Activated CD8-positive, alpha-beta memory T cell treated with anti-CD3 and anti-CD28 coated beads, Interleukin-2, amount 10 ng/mL, durations not matched to agents 7 days and 5 days (primary cell): Measurements from ENCODE around the gene PIK3CB. TPM values are rescaled to one million over a fixed set of nuclear protein-coding genes. Genes with fewer than 3 reads are reported as not detected.
A peak's percentile ranks its signal among the peaks of the same experiment; 100 is the strongest.
"Not testable (repeated sequence)": the region's sequence is repeated elsewhere in the genome, so short reads cannot be mapped to it uniquely, and the experiment has no call there.

Experiments
- ATAC-seq: fragments of 150-1000 bp; cut with Tn5 transposase; one replicate; pipeline ENCODE4 v1.10.0; 2021; ENCODE audit warnings: moderate library complexity
- CTCF ChIA-PET: fragments of 350-600 bp; sonication (Branson Sonifier 250); formaldehyde crosslinking; loops from one replicate; lab custom pipeline; 2021; ENCODE audit warnings: antibody characterized with exemption; lab: Charles Lee
- DNase-seq: peaks from one replicate; pipeline ENCODE4 v3.0.0-alpha.2; 2020
- H3K27ac Mint-ChIP-seq: one replicate; pipeline ENCODE4 v1.8.0; 2021; ENCODE audit warnings: mild to moderate bottlenecking, mixed read lengths
- H3K27me3 Mint-ChIP-seq: one replicate; pipeline ENCODE4 v1.8.0; 2021; ENCODE audit warnings: mixed read lengths
- H3K36me3 Mint-ChIP-seq: one replicate; pipeline ENCODE4 v1.8.0; 2021; ENCODE audit warnings: mild to moderate bottlenecking, mixed read lengths
- H3K4me1 Mint-ChIP-seq: one replicate; pipeline ENCODE4 v1.8.0; 2021; ENCODE audit warnings: mixed read lengths
- H3K4me3 Mint-ChIP-seq: one replicate; pipeline ENCODE4 v1.8.0; 2021; ENCODE audit warnings: mild to moderate bottlenecking, moderate library complexity, mixed read lengths
- H3K9me3 Mint-ChIP-seq: one replicate; pipeline ENCODE4 v1.8.0; 2022; ENCODE audit warnings: low read depth, mixed read lengths
- total RNA-seq, 2 experiments: library from RNA; stranded (reverse); gene quantifications; one replicate each; pipeline ENCODE4 v1.2.3, GENCODE V29; 2021

PIK3CB gene
- total RNA-seq, 2 experiments from 2014 or later = 7.1 to 8.4 TPM

DNA sequence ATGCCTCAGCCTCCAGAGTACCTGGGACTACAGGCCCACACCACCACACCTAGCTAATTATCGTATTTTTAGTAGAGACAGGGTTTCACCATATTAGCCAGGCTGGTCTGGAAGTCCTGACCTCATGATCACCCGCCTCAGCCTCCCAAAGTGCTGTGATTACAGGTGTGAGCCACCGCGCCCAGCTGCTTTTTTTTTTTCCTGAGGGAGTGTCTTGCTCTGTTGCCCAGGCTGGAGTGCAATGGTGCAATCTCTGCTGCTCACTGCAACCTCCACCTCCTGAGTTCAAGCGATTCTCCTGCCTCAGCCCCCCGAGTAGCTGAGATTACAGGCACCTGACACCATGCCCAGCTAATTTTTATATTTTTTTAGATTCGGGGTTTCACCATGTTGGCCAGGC, 3.7 kb upstream of the PIK3CB start:
- DNase-seq = not testable (repeated sequence)

DNA sequence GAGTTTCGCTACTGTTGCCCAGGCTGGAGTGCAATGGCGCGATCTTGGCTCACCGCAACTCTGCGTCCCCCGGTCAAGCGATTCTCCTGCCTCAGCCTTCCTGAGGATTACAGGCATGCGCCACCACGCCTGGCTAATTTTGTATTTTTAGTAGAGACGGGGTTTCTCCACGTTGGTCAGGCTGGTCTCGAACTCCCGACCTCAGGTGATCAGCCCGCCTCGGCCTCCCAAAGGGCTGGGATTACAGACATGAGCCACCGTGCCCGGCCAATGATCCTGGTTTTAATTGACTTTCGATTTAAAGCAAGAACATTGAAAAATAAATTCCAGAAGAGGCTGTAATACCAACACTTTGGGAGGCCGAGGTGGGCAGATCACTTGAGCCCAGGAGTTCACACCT, 1.1 kb upstream of the PIK3CB start:
- H3K27ac Mint-ChIP-seq, H3K27me3 Mint-ChIP-seq, H3K4me3 Mint-ChIP-seq, ATAC-seq, H3K9me3 Mint-ChIP-seq, H3K36me3 Mint-ChIP-seq, DNase-seq: not testable (repeated sequence)
- peaks cover 20% of the 10 kb centered on the region for H3K4me1 Mint-ChIP-seq
- CTCF ChIA-PET = interaction anchor here (1.2 to 2.4 kb wide), 4 partner anchors 12 to 83 kb away, joined by 3 to 9 read pairs (median 4); no protein-coding TSS in a partner anchor

More for the DNA sequence above, 3.7 kb upstream of the PIK3CB start:
- H3K4me3 Mint-ChIP-seq, CTCF ChIA-PET, H3K9me3 Mint-ChIP-seq, H3K27ac Mint-ChIP-seq, H3K27me3 Mint-ChIP-seq, ATAC-seq, H3K36me3 Mint-ChIP-seq: not testable (repeated sequence)
- peaks cover 12% of the 10 kb centered on the region for H3K4me1 Mint-ChIP-seq

DNA sequence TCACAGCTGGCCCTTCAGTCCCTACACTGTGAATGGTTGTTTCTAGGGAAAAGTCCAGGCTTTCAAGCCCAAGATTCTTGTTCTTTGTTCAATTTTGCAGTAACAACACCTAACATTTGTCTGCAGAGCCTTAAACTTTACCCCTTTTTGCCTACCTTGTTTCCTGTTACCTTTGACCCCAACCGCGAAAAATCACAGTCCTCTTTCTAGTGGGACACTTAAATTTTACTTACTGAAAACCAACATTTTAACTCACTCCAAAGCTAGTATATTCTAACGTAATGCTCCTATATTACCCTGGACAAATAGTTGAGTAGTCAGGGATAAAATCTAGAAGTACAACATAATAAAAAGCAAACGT, 649 bp upstream of the PIK3CB start:
- H3K9me3 Mint-ChIP-seq = no peaks in the 10 kb centered on the region
- H3K27me3 Mint-ChIP-seq = peaks cover 2% of the 10 kb centered on the region
- H3K36me3 Mint-ChIP-seq = peaks cover 7% of the 10 kb centered on the region
- CTCF ChIA-PET = interaction anchor here (1.2 to 2.4 kb wide), 4 partner anchors 11 to 84 kb away, joined by 3 to 9 read pairs (median 4); no protein-coding TSS in a partner anchor
- DNase-seq = no peak
- H3K4me3 Mint-ChIP-seq = peak overlapping the region; percentile 83
- peak overlapping the region; percentile 87 for H3K27ac Mint-ChIP-seq
- no peak for ATAC-seq
- H3K4me1 Mint-ChIP-seq = peaks cover 20% of the 10 kb centered on the region

DNA sequence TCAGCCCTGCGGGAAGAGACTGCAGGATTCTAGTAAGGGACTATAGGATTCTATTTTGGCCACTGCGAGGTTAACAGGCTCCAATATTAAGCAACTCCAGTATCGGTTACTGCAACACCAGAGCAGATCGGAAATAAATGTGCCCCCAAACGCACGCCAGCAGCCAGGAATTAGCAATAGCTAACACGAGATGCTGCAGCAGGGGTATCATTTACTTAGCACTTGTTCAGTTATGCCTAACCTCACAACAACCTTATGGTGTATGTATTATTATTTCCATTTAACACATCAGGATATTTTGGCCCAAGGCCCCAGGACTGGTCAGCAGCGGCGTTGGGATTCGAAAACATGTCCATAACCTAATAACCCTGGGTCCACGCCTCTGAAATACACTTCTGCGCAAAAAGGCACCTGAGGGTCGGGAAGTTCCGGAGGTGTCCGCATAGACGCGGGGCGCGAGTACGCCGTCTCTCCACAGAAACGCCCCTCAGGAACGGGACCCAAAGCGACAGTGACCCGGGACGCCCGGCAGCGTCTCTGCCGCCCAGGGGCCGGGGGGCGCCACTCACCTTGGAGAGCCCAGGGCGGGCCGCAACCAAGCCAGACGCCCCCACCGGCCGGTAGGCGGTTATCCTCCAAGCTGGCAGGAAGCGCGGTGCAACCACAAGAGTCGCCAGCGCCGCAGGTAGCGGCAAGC, 681 bp downstream of the PIK3CB start:
- H3K4me1 Mint-ChIP-seq = peaks cover 22% of the 10 kb centered on the region
- CTCF ChIA-PET = interaction anchor here (1.2 to 2.4 kb wide), 4 partner anchors 8 to 240 kb away, joined by 3 to 9 read pairs (median 4); partner anchors contain the start of gene CEP70
- peaks cover 13% of the 10 kb centered on the region for H3K36me3 Mint-ChIP-seq
- ATAC-seq = peak; percentile 7
- peak; percentile 43 for DNase-seq
- peaks cover 2% of the 10 kb centered on the region for H3K27me3 Mint-ChIP-seq
- H3K27ac Mint-ChIP-seq = peak overlapping the region; percentile 75
- H3K9me3 Mint-ChIP-seq = peaks cover 2% of the 10 kb centered on the region
- peak overlapping the region; percentile 83 for H3K4me3 Mint-ChIP-seq

DNA sequence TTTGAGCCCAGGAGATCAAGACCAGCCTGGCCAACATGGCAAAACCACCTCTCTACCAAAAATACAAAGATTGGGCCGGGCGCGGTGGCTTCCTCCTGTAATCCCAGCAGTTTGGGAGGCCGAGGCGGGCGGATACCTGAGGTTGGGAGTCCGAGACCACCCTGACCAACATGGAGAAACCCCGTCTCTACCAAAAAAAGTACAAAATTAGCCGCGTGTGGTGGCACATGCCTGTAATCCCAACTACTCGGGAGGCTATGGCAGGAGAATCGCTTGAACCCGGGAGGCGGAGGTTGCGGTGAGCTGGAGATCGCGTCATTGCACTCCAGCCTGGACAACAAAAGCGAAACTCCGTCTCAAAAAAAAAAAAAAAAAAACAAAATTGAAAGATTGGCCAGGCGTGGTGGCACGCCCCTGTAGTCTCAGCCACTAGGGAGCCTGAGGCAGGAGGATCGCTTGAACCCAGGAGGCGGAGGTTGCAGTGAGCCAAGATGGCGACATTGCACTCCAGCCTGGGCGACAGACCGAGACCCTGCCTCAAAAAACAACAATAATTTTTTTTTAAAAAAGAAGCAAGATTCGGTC, 2.2 kb downstream of the PIK3CB start:
- DNase-seq, H3K27me3 Mint-ChIP-seq, ATAC-seq, H3K9me3 Mint-ChIP-seq, H3K27ac Mint-ChIP-seq, CTCF ChIA-PET, H3K4me3 Mint-ChIP-seq: not testable (repeated sequence)
- Mint-ChIP-seq H3K36me3 (peaks cover 13% of the 10 kb centered on the region), H3K4me1 (peaks cover 22% of the 10 kb centered on the region)

DNA sequence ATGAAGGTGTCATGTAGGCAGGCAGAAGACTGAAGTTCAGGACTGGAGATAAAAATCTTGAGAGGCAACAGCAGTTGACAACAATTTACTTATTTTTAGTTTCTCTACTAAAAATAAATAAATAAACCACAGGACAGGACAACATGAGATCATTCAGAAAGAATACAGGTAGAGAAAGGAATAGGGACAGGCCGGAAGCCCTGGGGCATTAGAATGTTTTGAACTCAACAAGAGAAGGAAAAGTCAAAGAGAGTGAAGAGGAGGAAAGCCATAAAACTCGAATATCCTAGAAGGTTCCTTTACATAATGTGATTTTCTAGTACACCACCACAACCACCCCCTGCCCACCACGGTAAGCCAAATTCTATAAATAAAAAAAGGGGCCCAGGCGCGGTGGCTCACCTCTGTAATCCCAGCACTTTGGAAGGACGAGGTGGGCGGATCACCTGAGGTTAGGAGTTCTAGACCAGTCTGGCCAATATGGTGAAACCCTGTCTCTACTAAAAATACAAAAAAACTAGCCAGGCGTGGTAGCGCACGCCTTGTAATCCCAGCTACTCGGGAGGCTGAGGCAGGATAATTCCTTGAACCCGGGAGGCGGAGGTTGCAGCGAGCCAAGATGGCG, 4.7 kb downstream of the PIK3CB start:
- Mint-ChIP-seq H3K4me1 (peaks cover 16% of the 10 kb centered on the region), H3K27ac (no peak overlapping the region), H3K27me3 (peaks cover under 1% of the 10 kb centered on the region), H3K36me3 (peaks cover 14% of the 10 kb centered on the region), H3K4me3 (no peak overlapping the region), H3K9me3 (peaks cover 2% of the 10 kb centered on the region)
- CTCF ChIA-PET = no interaction called here
- DNase-seq = no peak
- no peak for ATAC-seq

DNA sequence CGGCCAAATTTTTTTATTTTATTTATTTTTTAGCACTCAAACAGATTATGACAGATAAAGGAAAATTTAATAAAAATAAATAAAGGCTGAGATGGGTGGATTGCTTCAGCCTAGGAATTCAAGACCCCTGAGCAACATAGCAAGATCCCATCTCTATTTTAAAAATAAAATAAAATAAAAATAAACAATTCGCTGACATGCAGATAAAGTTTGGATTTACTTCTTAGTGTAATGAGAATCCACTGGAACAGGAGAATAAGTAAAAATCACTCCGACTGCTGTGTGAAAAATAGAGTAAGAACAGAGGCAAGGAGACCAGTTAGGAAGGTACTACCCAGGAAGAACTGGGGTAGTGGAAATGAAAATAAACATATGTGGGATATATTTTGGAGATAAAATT, 5.6 kb downstream of the PIK3CB start:
- no peaks in the 10 kb centered on the region for H3K27me3 Mint-ChIP-seq
- H3K36me3 Mint-ChIP-seq = peaks cover 14% of the 10 kb centered on the region
- no peak overlapping the region for H3K4me3 Mint-ChIP-seq
- no peak overlapping the region for H3K27ac Mint-ChIP-seq
- ATAC-seq = no peak
- DNase-seq = no peak
- H3K9me3 Mint-ChIP-seq = peaks cover 2% of the 10 kb centered on the region
- CTCF ChIA-PET = no interaction called here
- peaks cover 15% of the 10 kb centered on the region for H3K4me1 Mint-ChIP-seq

DNA sequence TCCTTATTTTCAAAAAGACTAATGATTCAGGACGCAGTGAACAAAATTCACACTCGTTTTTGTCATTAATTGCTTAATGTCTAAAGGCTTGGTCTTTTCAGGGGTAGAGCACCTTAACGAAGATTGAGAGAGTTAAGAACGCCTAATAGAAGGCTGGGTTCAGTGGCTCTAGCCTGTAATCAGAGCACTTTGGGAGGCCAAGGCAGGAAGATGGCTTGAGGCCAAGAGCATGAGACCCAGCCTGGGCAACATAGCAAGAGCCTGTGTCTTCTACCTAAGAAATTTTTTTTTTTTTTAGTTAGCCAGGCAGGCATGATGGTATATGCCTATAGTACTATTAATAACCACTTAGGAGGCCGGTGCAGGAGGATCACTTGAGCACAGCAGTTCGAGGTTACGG, 7.5 kb downstream of the PIK3CB start:
- Mint-ChIP-seq H3K27ac (no peak overlapping the region), H3K4me1 (peaks cover 7% of the 10 kb centered on the region), H3K9me3 (peaks cover 2% of the 10 kb centered on the region), H3K4me3 (no peak overlapping the region), H3K36me3 (peaks cover 12% of the 10 kb centered on the region), H3K27me3 (no peaks in the 10 kb centered on the region)
- ATAC-seq (no peak), DNase-seq (no peak)
- CTCF ChIA-PET = interaction anchor here (0.6 kb wide), 1 partner anchor 116 kb away, joined by 3 read pairs; no protein-coding TSS in a partner anchor

DNA sequence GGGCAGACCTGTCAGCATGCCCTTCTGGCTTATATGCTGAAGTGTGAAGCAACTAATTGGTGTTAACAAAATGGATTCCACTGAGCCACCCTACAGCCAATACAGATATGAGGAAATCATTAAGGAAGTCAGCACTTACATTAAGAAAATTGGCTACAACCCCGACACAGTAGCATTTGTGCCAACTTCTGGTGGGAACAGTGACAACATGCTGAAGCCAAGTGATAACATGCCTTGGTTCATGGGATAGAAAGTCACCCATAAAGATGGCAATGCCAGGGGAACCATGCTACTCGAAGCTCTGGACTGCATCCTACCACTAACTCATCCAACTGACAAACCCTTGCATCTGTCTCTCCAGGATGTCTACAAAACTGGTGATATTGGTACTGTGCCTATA, 9.4 kb downstream of the PIK3CB start:
- no peak for DNase-seq
- ATAC-seq = no peak
- Mint-ChIP-seq H3K27ac (no peak overlapping the region), H3K4me1 (peaks cover 3% of the 10 kb centered on the region), H3K9me3 (peaks cover 2% of the 10 kb centered on the region), H3K4me3 (no peak overlapping the region), H3K27me3 (no peaks in the 10 kb centered on the region), H3K36me3 (peaks cover 7% of the 10 kb centered on the region)
- CTCF ChIA-PET = interaction anchor here (1.4 to 2.0 kb wide), 2 partner anchors 9 to 90 kb away, joined by 4 to 7 read pairs; partner anchors contain the start of gene PIK3CB

DNA sequence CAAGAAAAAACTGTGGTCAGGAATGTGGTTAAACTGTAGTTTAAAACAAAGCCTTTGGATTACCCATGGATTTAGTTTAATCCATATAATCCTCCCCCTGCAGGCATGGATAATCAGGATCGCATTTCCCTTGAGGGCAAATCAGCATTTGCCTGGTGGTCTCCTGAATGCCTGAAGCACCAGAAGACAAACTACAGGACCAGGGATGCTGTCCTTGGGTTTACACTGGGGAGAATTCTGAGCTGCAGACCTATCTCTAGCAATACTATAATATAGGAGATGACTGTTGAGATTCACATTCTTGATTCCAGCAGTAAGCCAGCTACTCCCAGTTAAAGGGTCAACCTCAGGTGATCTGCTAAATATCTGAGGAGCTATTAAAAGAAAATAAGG, 10.6 kb downstream of the PIK3CB start:
- CTCF ChIA-PET = interaction anchor here (1.4 kb wide), 1 partner anchor 11 kb away, joined by 3 read pairs; the partner anchor contains the start of gene PIK3CB
- no peak overlapping the region for H3K4me3 Mint-ChIP-seq
- no peak overlapping the region for H3K27ac Mint-ChIP-seq
- no peak for DNase-seq
- H3K9me3 Mint-ChIP-seq = peaks cover under 1% of the 10 kb centered on the region
- H3K4me1 Mint-ChIP-seq = peaks cover 1% of the 10 kb centered on the region
- no peak for ATAC-seq
- H3K27me3 Mint-ChIP-seq = no peaks in the 10 kb centered on the region
- H3K36me3 Mint-ChIP-seq = peaks cover 2% of the 10 kb centered on the region

DNA sequence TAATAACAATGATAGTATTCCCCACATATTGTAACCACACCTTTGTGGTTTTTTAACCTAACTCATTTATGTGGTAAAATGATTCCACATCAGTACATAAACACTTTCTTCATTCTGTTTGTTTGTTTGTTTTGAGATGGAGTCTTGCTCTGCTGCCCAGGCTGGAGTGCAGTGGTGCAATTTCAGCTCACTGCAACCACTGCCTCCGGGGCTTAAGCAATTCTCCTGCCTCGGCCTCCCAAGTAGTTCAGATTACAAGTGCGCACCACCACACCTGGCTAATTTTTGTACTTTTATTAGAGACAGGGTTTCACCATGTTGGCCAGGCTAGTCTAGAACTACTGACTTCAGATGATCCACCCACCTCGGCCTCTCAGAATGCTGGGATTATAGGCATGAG, 14.3 kb downstream of the PIK3CB start:
- H3K36me3 Mint-ChIP-seq, H3K27me3 Mint-ChIP-seq, H3K4me3 Mint-ChIP-seq, ATAC-seq, H3K27ac Mint-ChIP-seq, H3K9me3 Mint-ChIP-seq, CTCF ChIA-PET, DNase-seq, H3K4me1 Mint-ChIP-seq: not testable (repeated sequence)

DNA sequence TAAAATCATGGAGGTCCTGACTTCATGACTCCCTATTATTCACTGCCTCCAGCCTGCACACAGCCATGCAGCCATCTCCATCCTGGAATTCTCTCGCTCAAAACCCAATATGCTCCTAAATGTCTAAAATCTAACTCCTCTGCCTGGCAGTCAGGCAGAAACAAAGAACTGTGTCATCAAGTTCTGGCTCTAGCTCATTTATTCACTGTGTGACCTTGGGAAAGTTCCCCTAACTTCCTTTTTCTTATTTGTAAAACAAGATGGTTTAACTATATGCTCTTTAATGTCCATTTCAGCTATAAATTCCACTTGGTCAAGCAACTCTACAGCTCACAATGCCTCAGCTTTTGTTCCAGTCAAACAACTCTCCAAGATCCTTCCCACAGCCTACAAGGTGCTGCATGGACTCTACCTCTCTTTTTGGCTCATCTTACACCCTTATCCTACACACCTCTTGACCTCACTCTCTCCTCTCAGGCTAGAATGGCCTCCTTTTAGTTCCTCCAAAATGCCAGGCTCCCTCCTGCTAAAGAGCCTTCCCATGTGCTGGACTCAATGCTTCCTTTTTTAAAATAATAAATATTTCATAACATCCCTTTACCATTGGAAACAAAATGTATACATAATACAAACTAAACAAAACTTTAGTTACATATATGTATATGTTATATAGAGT, 16.4 kb downstream of the PIK3CB start:
- no peak overlapping the region for H3K4me3 Mint-ChIP-seq
- no peak for DNase-seq
- no peak for ATAC-seq
- CTCF ChIA-PET = interaction anchor here (2.2 kb wide), 1 partner anchor 97 kb away, joined by 6 read pairs; no protein-coding TSS in a partner anchor
- H3K27me3 Mint-ChIP-seq = no peaks in the 10 kb centered on the region
- H3K9me3 Mint-ChIP-seq = no peaks in the 10 kb centered on the region
- H3K27ac Mint-ChIP-seq = no peak overlapping the region
- peaks cover 18% of the 10 kb centered on the region for H3K4me1 Mint-ChIP-seq
- peaks cover 6% of the 10 kb centered on the region for H3K36me3 Mint-ChIP-seq

DNA sequence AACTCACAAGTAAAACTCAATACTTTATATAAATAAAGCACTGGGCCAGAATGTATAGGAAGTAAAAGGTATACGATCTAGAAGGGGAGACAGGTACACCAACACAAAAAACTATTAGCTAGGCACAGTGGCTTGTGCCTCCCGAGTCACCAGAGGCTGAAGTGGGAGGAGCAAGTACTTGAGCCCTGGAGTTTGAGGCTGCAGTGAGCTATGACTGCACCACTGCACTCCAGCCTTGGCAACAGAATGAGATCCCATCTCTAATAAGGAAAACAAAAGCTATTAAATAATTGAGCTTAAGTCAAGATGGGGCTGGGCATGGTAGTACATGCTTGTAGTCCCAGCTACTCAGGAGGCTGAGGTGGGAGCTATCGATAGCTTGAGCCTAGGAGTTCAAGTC, 17.0 kb downstream of the PIK3CB start:
- DNase-seq (no peak), ATAC-seq (no peak)
- H3K9me3 Mint-ChIP-seq = no peaks in the 10 kb centered on the region
- no peaks in the 10 kb centered on the region for H3K27me3 Mint-ChIP-seq
- H3K27ac Mint-ChIP-seq = no peak overlapping the region
- H3K4me1 Mint-ChIP-seq = peaks cover 18% of the 10 kb centered on the region
- H3K36me3 Mint-ChIP-seq = peaks cover 6% of the 10 kb centered on the region
- CTCF ChIA-PET = interaction anchor here (2.2 kb wide), 1 partner anchor 98 kb away, joined by 6 read pairs; no protein-coding TSS in a partner anchor
- H3K4me3 Mint-ChIP-seq = no peak overlapping the region
